ENCODE measurements around the gene APAF1. TPM values are rescaled to one million over a fixed set of nuclear protein-coding genes. Genes with fewer than 3 reads are reported as not detected.

APAF1 gene
- total RNA-seq, 1 experiment from 2014 or later = 10.1 TPM

DNA sequence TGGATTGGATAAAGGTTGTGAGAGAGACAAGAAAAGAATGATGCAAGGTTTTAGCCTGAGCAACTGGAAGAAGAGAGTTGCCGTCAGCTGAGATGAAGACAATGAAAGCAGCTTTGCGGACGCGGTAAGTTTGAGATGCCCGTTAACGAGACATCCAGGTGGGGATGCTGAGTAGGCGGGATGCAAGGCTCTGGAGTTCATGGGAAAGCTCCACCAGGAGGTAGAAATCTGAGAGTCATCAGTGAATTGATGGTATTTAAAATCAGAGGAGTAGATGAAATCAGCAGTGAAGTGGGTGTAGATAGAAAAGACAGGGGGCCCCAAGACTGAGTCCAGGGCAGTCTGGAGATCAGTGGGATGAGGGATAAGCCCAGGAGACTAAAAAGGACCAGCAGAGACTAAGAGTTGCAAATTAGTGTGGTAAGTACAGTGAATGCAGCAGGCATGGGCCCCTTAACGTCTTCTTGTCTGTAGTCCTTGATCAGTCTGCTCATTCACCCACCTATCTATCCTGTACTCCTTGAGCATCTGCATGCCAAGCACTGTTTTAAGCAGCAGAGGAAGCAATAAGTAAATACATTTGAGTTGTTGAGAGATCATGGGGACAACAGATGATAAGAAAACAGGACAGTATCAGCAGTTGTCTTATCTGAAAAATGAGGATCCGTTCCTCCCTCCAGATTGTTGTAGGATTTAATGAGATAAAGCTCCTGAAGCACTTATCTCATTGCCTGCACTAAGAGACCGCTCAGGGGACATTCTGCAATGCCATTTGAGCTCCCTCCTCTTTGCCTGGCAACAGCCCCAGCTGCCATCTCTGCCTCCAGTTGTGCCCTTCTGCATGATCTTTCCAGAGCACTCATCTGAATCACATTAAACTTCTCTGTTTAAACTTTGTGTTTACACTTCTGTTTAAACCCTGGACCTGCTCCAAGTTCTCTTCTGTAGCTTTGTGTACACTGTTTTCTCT is 91.5 kb downstream of the APAF1 start:
- Histone ChIP-seq H4K20me1 (ENCODE audit: low read length) (no peaks in the 10 kb centered on the region), H3K9me3 (ENCODE audit: low read length) (no peaks in the 10 kb centered on the region), H3K27me3 (ENCODE audit: low read length) (no peaks in the 10 kb centered on the region), H3K27ac (ENCODE audit: low read length) (no peak overlapping the region), H2AFZ (ENCODE audit: low read length) (no peak overlapping the region), H3K4me2 (ENCODE audit: low read length) (no peak overlapping the region), H3K9me2 (replicated peaks; ENCODE audit: low read length) (no peaks in the 10 kb centered on the region), H3K79me2 (ENCODE audit: low read length) (no peaks in the 10 kb centered on the region), H3F3A (ENCODE audit: low read length, unreplicated experiment) (no peaks in the 10 kb centered on the region), H3K9ac (ENCODE audit: low read length) (no peak overlapping the region), H3K36me3 (ENCODE audit: low read depth, low read length) (no peaks in the 10 kb centered on the region), H3K4me3 (ENCODE audit: low read length) (no peak overlapping the region), H3K4me1 (ENCODE audit: insufficient read depth, low read length) (peaks cover 31% of the 10 kb centered on the region)
- intact Hi-C loops (cut with micrococcal nuclease) = loop anchor here (5.0 kb wide), 1 partner anchor 34 kb away; no protein-coding TSS in a partner anchor
- POLR2A ChIA-PET (ENCODE audit: unreplicated experiment) = no interaction called here
- TF ChIP-seq EZH2 (IDR thresholded peaks at IDR 0.05; ENCODE audit: low read length, unreplicated experiment) (no peak), EZH2phosphoT487 (IDR thresholded peaks at IDR 0.05; ENCODE audit: borderline replicate concordance, low read length) (no peak)
- TF ChIP-seq, protein P1, sequence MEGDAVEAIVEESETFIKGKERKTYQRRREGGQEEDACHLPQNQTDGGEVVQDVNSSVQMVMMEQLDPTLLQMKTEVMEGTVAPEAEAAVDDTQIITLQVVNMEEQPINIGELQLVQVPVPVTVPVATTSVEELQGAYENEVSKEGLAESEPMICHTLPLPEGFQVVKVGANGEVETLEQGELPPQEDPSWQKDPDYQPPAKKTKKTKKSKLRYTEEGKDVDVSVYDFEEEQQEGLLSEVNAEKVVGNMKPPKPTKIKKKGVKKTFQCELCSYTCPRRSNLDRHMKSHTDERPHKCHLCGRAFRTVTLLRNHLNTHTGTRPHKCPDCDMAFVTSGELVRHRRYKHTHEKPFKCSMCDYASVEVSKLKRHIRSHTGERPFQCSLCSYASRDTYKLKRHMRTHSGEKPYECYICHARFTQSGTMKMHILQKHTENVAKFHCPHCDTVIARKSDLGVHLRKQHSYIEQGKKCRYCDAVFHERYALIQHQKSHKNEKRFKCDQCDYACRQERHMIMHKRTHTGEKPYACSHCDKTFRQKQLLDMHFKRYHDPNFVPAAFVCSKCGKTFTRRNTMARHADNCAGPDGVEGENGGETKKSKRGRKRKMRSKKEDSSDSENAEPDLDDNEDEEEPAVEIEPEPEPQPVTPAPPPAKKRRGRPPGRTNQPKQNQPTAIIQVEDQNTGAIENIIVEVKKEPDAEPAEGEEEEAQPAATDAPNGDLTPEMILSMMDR (conservative IDR thresholded peaks at IDR 0.05; ENCODE audit: low read depth, low read length) = no peak
- no TSS peak for BruUV-seq (replicated peaks)
- DNase-seq (peak; percentile 51), ATAC-seq (peak; percentile 63)
- CTCF ChIA-PET = no interaction called here

DNA sequence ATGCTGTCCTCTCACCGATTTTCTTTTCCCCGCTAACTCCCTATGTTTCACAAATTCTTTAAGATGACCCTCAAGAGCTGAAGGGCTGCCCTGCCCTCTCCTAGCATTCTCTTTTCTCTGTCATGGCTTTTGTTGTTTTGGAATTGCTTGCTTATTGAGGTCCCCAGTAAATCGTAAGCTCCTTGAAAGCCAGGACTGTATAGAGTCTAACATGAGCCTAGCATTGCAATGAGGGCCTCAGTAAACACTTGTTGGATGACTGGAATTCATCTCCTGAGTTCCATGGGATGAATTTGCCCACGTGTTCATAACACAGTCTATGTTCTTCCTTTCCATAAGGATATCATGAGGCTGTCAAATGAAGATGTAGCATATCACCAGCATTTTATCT is 92.2 kb downstream of the APAF1 start:
- BruUV-seq (replicated peaks) = no TSS peak
- no peak for DNase-seq
- intact Hi-C loops (cut with micrococcal nuclease) = loop anchor here (5.0 kb wide), 1 partner anchor 35 kb away; no protein-coding TSS in a partner anchor
- CTCF ChIA-PET = no interaction called here
- Histone ChIP-seq H3K27me3 (ENCODE audit: low read length) (no peaks in the 10 kb centered on the region), H4K20me1 (ENCODE audit: low read length) (no peaks in the 10 kb centered on the region), H3K4me2 (ENCODE audit: low read length) (no peak overlapping the region), H3K9me2 (replicated peaks; ENCODE audit: low read length) (no peaks in the 10 kb centered on the region), H3K27ac (ENCODE audit: low read length) (no peak overlapping the region), H3K9me3 (ENCODE audit: low read length) (no peaks in the 10 kb centered on the region), H3K36me3 (ENCODE audit: low read depth, low read length) (no peaks in the 10 kb centered on the region), H3K4me1 (ENCODE audit: insufficient read depth, low read length) (peaks cover 34% of the 10 kb centered on the region), H3F3A (ENCODE audit: low read length, unreplicated experiment) (no peaks in the 10 kb centered on the region), H3K4me3 (ENCODE audit: low read length) (no peak overlapping the region), H3K9ac (ENCODE audit: low read length) (no peak overlapping the region), H2AFZ (ENCODE audit: low read length) (no peak overlapping the region), H3K79me2 (ENCODE audit: low read length) (no peaks in the 10 kb centered on the region)
- no peak for ATAC-seq
- POLR2A ChIA-PET (ENCODE audit: unreplicated experiment) = no interaction called here
- TF ChIP-seq EZH2phosphoT487 (IDR thresholded peaks at IDR 0.05; ENCODE audit: borderline replicate concordance, low read length) = no peak
- TF ChIP-seq, protein P1 (conservative IDR thresholded peaks at IDR 0.05; ENCODE audit: low read depth, low read length) = no peak
- no peak for TF ChIP-seq EZH2 (IDR thresholded peaks at IDR 0.05; ENCODE audit: low read length, unreplicated experiment)

DNA sequence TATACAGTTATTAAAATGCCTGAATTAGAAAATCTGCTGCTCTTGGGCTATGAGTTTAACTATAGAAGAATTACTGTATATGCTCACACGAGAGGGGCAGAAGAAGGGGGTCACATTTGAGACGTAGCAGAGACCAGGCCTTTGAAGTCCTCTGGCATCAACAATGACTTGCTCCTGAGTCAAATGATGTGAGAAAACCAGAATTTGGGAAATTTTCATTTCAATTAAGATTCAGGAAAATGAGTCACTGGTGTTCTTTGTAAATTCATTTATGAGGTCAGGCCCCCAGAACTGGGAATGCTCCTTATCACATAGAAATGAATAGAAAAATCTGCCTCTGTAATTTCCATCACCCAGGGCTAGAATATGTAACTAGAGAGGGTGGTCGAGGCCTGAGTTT is 92.9 kb downstream of the APAF1 start:
- no peaks in the 10 kb centered on the region for H4K20me1 ChIP-seq (ENCODE audit: low read length)
- no peaks in the 10 kb centered on the region for H3K36me3 ChIP-seq (ENCODE audit: low read depth, low read length)
- H3F3A ChIP-seq (ENCODE audit: low read length, unreplicated experiment) = no peaks in the 10 kb centered on the region
- intact Hi-C loops (cut with micrococcal nuclease) = loop anchor here (5.0 kb wide), 1 partner anchor 36 kb away; no protein-coding TSS in a partner anchor
- H3K9me3 ChIP-seq (ENCODE audit: low read length) = no peaks in the 10 kb centered on the region
- H3K9me2 ChIP-seq (replicated peaks; ENCODE audit: low read length) = no peaks in the 10 kb centered on the region
- no peak overlapping the region for H3K27ac ChIP-seq (ENCODE audit: low read length)
- no peaks in the 10 kb centered on the region for H3K79me2 ChIP-seq (ENCODE audit: low read length)
- TF ChIP-seq, protein P1 (conservative IDR thresholded peaks at IDR 0.05; ENCODE audit: low read depth, low read length) = no peak
- TF ChIP-seq EZH2phosphoT487 (IDR thresholded peaks at IDR 0.05; ENCODE audit: borderline replicate concordance, low read length) (no peak), EZH2 (IDR thresholded peaks at IDR 0.05; ENCODE audit: low read length, unreplicated experiment) (no peak)
- ChIA-PET CTCF (no interaction called here), POLR2A (ENCODE audit: unreplicated experiment) (no interaction called here)
- no peak overlapping the region for H2AFZ ChIP-seq (ENCODE audit: low read length)
- no peak overlapping the region for H3K4me2 ChIP-seq (ENCODE audit: low read length)
- no peak for DNase-seq
- H3K4me1 ChIP-seq (ENCODE audit: insufficient read depth, low read length) = peaks cover 34% of the 10 kb centered on the region
- H3K9ac ChIP-seq (ENCODE audit: low read length) = no peak overlapping the region
- BruUV-seq (replicated peaks) = no TSS peak
- ATAC-seq = no peak
- H3K4me3 ChIP-seq (ENCODE audit: low read length) = no peak overlapping the region
- H3K27me3 ChIP-seq (ENCODE audit: low read length) = no peaks in the 10 kb centered on the region
